ENCODE data around the gene IDI2. TPM values are rescaled to one million over a fixed set of nuclear protein-coding genes. Genes with fewer than 3 reads are reported as not detected.
"Not testable (repeated sequence)": the region's sequence is repeated elsewhere in the genome, so short reads cannot be mapped to it uniquely, and the experiment has no call there.

IDI2 gene
- polyA plus RNA-seq, 3 donors, result 0.17 TPM; not detected in 2

DNA sequence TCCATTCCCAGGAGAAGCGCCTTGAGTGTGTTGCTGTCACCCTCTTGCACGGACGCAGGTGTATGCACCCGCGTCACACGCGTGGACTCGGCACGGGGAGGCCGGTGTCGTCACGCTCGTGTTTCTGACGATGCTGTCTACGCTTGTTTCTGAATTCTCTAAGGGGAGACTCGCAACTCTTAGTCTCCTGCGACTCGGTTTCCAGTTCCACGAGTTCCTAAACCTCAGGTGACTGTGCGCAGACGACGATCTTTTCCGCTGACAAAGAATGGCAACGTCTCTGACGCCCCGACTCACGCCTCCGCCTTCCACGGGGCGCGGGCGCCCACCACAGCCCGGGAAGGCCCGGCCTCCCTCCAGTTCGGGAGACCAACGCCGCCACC, 22.7 kb upstream of the IDI2 start:
- no peak for DNase-seq

DNA sequence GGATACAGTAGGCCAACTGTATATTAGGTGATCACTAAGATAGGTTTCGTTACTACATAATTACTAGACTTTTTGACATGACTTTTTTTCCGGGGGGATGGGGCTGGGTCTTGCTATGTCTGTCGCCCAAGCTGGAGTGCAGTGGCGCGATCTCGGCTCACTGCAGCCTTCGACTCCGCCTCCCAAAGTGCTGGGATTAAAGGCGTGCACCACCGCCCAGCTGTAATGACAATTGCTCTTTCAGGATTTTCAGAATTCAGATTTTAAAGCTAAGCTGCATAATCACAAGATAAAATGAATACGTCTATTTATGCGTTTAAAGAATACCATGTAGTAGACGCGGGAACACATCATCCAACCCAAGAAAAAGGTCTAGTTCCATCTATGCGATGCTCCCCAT, 22.3 kb upstream of the IDI2 start:
- DNase-seq, result no peak

DNA sequence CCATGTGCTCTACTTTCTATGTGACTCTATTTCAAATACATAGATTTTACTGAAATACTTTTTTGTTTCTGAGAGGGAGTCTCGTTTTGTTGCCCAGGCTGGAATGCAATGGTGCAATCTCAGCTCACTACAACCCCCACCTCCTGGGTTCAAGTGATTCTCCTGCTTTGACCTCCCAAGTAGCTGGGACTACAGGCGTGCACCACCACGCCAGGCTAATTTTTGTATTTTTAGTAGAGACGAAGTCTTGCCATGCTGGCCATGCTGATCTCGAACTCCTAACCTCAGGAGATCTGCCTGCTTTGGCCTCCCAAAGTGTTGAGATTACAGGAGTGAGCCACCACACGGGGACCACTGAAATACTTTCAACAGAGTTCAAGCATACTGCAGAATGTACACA, 19.8 kb upstream of the IDI2 start:
- no peak for DNase-seq

DNA sequence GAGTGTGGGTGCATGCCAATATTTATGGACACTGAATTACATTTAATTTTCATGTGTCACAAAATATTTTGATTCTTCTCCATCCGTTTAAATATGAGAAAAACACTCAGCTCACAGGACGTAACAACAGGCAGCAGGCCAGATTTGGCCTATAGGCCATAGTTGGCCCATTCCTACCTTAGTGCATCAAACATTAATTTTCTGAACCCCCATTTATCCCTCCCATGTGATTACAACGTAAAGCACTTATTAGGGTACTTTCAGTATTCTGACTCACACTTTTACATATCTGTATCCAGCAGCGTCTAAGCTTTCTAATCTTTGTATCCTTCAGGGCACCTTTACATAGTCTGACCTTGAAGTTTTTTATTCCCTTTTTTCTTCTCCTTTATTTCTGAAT, 19.3 kb upstream of the IDI2 start:
- no peak for DNase-seq

DNA sequence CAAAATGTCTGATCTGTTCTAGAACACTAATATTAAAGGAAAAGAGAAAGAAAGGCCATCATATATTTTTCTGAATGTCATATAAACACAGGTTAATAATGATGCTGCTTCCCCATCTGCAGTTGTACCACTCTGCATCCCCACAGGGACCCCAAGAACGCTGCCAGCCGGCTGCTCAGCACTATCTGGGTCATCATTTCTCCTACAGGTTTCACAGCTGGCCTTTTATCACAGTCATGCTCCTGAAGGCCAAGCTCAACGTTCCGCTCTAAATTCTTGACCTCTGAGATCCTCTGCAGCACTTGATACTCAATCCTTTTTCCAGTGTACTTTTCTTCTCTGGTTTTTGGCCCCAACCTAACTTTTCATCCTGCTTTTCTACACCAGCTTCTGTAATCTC, 18.5 kb upstream of the IDI2 start:
- DNase-seq, result no peak

DNA sequence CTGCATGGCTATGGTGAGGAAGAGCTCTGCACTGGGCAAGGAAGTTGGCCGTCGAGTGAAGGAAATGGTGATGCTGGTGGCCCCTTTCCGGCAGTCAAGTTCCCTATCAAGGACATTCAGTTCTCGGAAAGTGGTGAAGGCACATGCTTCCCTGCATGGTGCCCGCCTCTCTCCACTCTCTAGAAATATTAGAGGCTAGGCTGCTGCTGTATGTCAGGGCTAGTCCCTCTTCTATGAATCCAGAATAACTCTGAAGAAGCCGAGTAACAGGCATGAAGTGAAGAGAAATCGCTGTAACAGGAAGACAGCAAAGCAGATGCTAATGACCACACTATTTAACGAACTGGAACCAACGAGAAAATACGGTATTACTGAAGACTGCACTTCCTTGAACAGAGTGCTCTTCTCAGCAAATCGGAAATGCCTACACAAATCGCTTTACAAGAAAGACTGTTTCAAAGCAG, 17.9 kb upstream of the IDI2 start:
- no peak for DNase-seq

DNA sequence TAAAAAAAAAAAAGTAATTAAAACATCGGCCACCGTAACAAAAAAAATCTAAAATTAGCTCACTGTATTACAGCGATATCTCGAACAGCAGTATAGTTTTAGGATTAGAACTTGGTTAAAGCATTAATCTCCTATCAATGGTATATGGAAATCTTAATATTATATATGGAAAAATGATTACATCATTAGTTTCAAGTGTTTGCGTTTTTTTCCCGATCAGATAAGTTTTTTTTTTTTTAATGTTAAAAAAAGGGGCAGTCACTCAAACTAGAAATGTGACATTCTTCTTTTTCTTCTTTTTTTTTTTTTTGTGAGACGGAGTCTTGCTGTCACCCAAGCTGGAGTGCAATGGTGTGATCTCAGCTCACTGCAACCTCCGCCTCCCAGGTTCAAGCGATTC, 15.9 kb upstream of the IDI2 start:
- no peak for DNase-seq

DNA sequence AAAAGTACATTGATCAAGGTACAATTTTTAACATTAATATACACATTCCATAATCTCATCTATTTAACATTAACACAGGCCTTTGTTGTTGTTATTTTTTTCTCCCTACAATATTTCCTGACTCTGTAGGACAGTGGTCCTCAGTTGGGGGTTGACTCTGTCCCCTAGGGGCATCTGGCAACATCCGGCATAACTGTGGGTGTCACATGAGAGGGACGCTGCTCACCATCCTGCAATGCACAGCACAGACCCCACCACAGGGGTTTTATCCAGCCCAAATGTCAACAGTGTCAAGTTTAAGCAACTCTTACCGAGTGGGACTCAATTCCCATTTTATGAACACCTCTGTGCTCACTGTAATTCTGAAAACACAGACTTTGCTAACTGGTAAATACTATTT, 14.5 kb upstream of the IDI2 start:
- DNase-seq, result no peak

DNA sequence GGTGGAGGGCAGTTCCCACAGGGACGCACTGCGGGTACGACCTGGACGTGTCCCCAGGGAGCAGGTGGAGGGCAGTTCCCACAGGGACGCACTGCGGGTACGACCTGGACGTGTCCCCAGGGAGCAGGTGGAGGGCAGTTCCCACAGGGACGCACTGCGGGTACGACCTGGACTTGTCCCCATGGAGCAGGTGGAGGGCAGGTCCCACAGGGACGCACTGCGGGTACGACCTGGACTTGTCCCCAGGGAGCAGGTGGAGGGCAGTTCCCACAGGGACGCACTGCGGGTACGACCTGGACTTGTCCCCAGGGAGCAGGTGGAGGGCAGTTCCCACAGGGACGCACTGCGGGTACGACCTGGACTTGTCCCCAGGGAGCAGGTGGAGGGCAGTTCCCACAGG, 13.1 kb upstream of the IDI2 start:
- not testable (repeated sequence) for DNase-seq

DNA sequence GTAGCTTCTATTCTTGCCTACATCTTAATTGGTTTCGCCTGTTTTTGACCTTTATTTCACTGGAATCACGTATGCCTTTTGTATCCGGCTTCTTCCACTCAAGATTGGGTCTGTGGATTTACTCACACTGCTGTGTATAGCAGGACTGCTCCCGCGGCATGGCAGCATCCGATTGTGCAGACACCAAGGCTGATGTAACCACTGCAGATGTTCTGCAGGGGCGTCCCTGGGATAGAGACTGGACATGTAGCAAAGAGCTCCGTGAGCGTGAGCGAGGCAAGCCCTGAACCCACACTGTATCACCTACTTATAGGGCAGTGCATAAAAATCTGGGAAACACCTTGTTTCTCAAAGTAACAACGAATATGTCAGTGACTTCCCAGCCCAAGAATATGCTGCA, 11.4 kb upstream of the IDI2 start:
- no peak for DNase-seq

DNA sequence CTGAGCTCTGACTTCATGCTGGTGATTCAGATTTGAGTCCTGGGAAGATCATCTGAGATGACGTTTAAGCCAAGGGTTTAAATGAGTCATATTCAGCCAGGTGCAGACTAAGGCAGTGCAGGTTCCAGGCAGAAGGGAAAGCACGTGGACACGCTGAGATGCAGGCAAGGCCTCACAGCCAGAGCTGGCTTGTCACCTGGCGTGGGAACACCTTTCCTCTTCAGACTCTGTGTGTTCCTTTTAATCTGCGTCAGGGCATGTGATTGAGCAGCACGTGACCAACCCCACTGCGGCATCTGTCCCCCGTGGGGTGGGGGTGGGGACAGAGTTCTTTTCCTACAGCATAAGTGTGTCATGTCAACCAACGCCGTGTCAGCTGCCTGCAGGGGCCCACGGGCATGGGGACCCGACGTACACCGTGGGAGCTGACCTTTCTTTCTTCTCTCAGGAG, 10.7 kb upstream of the IDI2 start:
- no peak for DNase-seq

DNA sequence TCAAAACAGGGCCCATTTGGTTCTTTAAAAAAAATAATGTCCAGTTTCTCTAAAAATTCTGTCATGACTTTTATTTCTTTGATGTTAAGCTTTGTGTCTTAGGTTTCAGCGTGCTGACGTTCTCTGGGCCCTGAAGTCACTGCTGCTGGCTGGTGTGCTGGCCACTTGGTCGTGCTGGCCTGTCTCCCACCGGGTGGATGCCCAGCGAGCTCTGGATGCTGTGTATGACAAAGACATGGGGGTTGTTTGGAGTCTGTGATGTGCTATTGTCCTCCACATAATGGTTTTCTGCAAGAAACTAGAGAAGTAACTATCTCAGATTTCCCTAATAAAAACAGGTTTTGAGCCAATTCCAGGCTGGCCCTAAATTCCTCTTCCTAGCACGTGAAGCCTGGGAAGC, 9.5 kb upstream of the IDI2 start:
- DNase-seq, result no peak

DNA sequence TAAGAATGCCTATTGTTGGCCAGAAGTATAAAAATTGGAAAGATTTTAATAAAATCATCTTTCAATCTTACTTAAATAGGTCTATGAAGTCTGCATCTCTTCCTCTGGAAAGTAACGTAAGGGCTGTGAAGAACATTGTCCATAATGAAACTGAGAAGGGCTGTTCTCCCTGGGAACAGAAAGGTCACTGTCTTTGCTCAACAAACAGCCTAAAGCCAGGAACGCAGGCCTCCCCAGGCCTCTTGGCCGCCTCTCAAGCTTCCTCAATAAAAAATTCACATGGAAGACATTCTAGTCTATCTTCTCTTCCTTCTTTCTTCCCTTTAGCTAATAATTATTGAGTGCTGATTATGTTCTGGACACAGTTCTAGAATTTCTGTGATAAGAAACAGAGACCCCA, 9.1 kb upstream of the IDI2 start:
- no peak for DNase-seq

DNA sequence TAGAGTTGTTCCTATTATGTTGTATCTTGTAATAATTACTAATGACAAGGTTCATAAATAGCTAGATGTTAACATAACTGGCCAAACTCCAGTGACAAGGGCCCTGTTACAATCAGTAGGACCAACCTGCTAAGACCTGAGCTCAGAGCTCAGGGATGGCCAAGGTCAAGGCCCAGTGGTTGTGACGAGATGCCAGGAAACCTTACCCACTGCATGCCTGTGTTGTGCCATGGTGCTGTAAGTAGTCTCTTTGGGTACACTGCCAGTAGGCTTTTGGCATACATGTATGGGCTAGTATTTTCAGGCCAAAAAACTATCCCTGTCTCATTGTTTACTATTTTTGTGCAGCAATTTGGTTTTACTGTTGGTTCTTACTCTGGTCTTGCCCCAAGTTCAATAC, 7.9 kb upstream of the IDI2 start:
- no peak for DNase-seq

DNA sequence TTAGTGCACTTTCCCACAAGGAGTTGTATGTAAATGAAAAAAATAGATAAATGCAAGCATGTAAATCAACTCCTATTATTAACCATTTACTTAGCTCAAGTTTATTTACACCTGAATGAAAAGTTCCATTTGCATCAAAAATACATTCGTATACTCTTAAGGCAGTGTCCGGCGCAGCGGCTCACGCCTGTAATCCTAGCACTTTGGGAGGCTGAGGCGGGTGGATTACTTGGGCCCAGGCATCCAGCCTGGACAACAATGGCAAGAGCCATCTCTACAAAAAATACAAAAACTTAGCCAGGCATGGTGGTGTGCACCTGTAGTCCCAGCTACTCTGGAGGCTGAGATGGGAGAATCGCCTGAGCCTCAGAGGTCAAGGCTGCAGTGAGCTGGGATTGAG, 4.2 kb upstream of the IDI2 start:
- DNase-seq, result no peak

DNA sequence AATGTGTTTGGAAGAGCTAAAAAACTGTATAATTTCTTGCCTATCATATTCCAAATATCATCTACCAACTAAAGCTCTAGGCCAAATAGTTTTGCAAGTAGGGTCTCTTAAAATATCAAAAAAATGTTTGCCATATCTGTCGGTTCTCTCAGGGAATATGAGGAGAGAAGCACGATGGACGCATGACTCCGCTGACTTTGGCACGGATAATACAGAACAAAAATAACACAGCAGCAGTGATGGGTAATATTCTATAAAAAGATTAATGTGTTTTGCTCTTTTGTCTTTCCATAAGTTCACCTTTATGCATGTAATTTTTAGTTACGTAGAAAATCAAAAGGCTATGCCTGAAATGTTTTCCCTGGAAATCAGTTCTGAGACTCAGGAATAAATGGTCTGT, 919 bp upstream of the IDI2 start:
- no peak for DNase-seq

DNA sequence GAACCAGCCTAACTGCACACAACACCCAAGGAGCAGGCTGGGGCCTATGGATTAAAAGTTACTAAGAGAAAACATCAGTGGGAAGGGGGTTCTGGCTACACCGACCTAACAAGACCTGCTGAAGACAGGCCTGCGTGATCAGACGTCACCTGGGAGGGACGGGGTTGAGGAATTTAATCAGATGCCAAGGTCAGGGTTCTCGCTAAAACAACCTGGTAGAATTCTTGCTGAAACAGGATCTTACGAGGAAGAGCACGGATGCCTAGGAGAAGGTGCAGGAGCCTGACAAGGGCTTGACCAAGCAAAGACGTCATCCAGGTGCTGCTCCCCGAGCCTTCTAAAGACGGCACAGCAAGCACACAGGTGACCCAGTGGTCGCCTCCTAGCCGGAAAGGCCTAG, 1.6 kb downstream of the IDI2 start:
- no peak for DNase-seq

DNA sequence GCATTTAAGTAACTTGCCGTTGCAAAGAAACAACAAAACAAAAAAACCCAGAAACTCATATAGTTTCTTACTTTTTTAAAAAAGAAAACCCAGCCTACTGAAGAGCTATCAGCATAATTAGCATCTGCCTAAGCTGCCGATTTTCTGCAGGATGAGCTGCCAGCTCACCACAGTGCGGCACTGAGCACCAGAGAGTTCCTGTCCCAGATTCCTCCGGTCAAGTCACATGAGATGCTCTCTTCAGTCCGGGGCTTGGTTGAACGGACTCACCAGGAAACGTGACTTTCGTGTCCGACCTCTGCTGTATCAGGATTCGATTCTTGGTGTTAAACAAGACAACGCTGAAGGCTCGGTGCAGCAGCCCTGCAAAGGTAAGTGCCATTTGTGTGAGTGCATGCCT, 3.2 kb downstream of the IDI2 start:
- DNase-seq, result no peak

DNA sequence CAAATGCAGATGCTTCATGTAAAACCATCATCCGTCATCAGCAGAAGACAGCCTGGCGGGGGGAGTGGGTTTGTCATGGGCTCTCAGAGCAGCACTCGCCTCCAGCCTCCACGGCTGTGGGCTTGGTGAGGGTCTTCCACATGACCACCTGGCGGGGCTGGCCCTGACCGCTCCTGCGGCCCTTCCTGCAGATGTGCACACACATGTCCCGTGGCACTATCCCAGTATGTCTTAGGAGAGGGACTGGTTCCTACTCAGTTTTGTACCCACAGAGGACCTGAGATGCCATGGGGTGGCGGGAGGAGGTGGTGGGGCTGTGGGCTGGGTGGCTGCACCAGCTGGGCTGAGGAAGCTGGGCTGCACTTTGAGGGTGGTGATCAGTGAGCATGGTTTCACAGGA, 4.7 kb downstream of the IDI2 start:
- no peak for DNase-seq

DNA sequence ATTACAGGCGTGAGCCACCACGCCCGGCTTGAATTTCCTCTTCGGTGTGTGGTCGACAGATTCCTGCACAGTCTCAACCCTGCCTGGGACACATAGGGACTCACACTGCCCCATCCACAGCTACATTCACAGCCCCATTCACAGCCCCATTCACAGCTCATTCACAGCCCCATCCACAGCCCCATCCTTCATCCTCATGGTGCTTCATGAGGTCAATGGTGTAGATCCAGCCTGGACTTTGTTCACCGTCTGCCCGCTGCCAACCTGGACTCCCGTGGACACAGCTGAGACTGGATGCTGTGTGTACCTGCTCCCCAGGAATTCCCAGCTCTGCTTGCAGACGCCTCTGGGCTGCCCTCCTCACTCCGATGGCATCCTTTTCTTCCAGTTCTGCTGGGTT, 5.2 kb downstream of the IDI2 start:
- DNase-seq, result no peak

DNA sequence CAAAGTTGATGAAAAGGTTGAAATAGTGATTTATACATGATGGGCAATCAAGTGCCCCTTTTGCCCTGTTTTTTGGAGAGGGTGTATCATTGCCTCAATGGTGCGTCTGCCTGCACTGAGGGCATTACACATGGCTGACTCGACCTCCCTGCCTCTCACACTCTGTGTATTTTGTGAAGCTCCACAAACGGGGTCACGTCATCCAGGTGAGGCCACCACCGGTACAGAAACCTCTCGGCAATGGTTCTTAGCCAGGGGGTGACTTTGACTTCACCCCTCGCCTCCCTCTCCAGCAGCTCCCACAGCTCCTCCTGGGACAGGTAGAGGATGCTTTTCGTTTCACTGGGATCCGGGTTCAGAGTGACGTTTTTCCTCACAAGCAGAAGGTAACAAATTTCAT, 6.3 kb downstream of the IDI2 start:
- DNase-seq, result no peak

DNA sequence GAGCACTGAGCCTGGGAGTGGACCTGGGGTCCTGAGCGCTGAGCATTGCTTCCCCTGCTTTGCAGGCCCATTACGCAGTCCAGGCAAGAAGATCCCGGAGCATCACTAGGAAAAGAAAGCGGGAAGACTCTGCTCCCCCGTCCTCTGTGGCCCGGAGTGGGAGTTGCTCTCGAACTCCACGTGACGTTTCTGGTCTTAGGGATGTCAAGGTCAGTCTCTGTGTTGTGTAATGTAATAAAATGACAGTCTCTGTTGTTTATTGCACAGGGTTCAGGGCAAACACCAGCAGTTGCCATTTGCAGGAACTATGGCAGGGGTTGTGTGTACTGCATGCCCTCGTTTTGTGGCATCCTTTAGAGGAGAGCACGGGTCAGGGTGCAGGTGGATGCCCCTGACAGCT, 10.0 kb downstream of the IDI2 start:
- no peak for DNase-seq

DNA sequence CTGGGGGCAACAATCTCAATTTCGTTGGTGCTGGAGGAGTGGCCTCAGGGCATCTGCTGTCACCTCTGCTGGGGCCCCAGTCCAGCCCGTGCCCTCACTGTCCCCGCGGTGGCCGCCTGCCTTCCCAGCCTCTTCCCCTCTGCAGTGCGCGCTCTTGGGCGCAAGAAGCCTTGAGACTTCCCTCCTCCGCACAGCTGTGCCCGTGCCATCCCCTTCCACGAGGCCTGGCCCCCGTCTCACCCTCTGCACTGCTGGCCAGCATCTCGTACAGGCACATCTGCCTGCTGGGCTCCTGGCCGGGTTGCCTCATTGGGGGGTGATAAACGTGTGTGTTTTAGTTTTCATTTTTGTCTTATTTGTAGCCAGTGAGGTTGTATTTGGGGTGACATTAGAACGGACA, 14.0 kb downstream of the IDI2 start:
- no peak for DNase-seq

DNA sequence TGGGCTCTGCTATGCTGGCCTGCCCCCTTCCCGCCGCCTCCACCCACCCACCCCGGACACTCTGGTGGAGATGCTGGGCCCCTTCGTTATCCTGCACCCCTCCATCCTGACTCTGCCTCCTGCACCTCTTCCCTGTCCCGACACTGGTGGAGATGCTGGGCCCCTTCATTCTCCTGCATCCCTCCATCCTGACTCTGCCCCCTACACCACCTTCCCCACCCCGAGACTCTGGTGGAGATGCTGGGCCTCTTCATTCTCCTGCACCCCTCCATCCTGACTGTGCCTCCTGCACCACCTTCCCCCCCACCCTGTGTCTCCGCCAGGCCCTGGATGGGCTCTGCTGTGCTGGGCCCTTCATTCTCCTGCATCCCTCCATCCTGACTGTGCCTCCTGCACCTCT, 15.0 kb downstream of the IDI2 start:
- no peak for DNase-seq

DNA sequence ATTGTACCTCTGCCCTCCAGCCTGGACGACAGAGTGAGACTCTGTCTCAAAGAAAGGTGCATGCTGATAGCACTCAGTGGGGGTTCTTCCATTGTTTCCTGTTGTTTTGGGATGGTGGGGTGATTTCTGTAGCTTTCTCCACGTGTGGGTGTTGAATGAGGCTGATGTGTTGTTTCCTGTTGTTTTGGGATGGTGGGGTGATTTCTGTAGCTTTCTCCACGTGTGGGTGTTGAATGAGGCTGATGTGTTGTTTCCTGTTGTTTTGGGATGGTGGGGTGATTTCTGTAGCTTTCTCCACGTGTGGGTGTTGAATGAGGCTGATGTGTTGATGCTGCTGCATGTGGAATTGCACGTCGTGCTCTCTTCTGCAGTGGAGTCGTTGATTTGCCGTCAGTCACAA, 15.7 kb downstream of the IDI2 start:
- not testable (repeated sequence) for DNase-seq
